ENCODE measurements around the gene TSPYL2.

The TSPYL2 gene

DNA sequence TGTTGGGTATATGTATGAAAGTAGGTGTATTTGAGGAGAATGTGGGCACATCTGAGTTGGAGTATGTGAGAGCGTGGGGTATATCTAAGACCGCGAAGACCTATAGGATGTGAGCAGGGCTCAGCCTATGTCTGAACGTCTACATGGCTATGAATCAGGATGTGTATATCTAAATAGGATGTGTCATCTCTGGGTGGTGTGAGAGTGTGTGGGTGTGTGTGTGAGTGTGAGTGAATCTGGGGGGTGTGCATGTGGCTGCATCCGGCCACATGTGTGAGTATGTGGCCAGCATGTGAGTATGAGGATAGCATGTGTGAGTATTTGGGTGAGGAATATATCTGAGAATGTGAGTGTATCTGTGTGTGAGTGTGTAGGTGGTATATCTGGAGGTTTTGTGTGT lies 25.9 kb upstream of the TSPYL2 start:
- H3K27me3 ChIP-seq (ENCODE audit: insufficient read depth, low read length), result no peaks in the 10 kb centered on the region
- no peak for TF ChIP-seq EZH2 (IDR thresholded peaks at IDR 0.05; ENCODE audit: borderline replicate concordance, low read length)
- TF ChIP-seq, protein P1, sequence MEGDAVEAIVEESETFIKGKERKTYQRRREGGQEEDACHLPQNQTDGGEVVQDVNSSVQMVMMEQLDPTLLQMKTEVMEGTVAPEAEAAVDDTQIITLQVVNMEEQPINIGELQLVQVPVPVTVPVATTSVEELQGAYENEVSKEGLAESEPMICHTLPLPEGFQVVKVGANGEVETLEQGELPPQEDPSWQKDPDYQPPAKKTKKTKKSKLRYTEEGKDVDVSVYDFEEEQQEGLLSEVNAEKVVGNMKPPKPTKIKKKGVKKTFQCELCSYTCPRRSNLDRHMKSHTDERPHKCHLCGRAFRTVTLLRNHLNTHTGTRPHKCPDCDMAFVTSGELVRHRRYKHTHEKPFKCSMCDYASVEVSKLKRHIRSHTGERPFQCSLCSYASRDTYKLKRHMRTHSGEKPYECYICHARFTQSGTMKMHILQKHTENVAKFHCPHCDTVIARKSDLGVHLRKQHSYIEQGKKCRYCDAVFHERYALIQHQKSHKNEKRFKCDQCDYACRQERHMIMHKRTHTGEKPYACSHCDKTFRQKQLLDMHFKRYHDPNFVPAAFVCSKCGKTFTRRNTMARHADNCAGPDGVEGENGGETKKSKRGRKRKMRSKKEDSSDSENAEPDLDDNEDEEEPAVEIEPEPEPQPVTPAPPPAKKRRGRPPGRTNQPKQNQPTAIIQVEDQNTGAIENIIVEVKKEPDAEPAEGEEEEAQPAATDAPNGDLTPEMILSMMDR (IDR thresholded peaks at IDR 0.05; ENCODE audit: low read length), result no peak

DNA sequence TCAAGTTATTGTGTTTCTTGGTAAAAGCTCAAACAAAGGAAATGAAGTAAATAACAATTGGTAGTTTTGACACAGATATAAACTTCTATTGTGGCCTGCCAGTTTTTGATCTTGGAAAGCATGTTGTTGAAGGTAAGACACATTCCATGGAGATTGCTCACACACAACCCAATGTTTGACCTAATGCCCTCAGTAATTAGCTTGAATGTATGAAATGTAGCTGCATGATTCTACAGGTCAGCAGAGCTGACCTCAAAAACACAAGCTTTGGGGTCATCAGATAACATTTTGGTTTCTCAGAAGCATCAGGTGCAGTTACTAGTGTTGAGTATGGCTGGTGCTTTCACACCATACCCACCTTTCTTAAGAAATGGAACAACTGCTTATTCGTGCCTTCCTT lies 17.1 kb upstream of the TSPYL2 start:
- Histone ChIP-seq H3K9me2 (ENCODE audit: low read depth, low read length) (no peaks in the 10 kb centered on the region), H2AFZ (ENCODE audit: low read length) (no peak overlapping the region), H4K20me1 (ENCODE audit: insufficient read depth, low read length) (no peaks in the 10 kb centered on the region), H3K27ac (ENCODE audit: low read depth, low read length, poor library complexity, severe bottlenecking) (no peak overlapping the region), H3K27me3 (ENCODE audit: insufficient read depth, low read length) (no peaks in the 10 kb centered on the region), H3K36me3 (ENCODE audit: insufficient read depth, low read length) (no peaks in the 10 kb centered on the region), H3K9ac (ENCODE audit: low read length) (no peak overlapping the region), H3F3A (ENCODE audit: insufficient read depth, low read length) (no peaks in the 10 kb centered on the region), H3K9me3 (ENCODE audit: low read length) (no peaks in the 10 kb centered on the region), H3K4me3 (ENCODE audit: low read depth, low read length, poor library complexity, severe bottlenecking) (no peak overlapping the region), H3K4me1 (ENCODE audit: insufficient read depth, low read length, severe bottlenecking) (no peaks in the 10 kb centered on the region), H3K79me2 (ENCODE audit: insufficient read depth, low read length) (no peaks in the 10 kb centered on the region), H3K4me2 (ENCODE audit: low read length) (no peak overlapping the region)
- TF ChIP-seq, protein P1 (IDR thresholded peaks at IDR 0.05; ENCODE audit: low read length), result no peak

More for the DNA sequence above, 25.9 kb upstream of the TSPYL2 start:
- Histone ChIP-seq H3K4me2 (ENCODE audit: low read length) (no peak overlapping the region), H3K9ac (ENCODE audit: low read length) (no peak overlapping the region), H2AFZ (ENCODE audit: low read length) (no peak overlapping the region), H3K36me3 (ENCODE audit: insufficient read depth, low read length) (no peaks in the 10 kb centered on the region), H3K9me2 (ENCODE audit: low read depth, low read length) (no peaks in the 10 kb centered on the region), H3K9me3 (ENCODE audit: low read length) (no peaks in the 10 kb centered on the region), H3K4me1 (ENCODE audit: insufficient read depth, low read length, severe bottlenecking) (no peaks in the 10 kb centered on the region), H3F3A (ENCODE audit: insufficient read depth, low read length) (no peaks in the 10 kb centered on the region), H4K20me1 (ENCODE audit: insufficient read depth, low read length) (no peaks in the 10 kb centered on the region), H3K27ac (ENCODE audit: low read depth, low read length, poor library complexity, severe bottlenecking) (no peak overlapping the region), H3K4me3 (ENCODE audit: low read depth, low read length, poor library complexity, severe bottlenecking) (no peak overlapping the region), H3K79me2 (ENCODE audit: insufficient read depth, low read length) (no peaks in the 10 kb centered on the region)

DNA sequence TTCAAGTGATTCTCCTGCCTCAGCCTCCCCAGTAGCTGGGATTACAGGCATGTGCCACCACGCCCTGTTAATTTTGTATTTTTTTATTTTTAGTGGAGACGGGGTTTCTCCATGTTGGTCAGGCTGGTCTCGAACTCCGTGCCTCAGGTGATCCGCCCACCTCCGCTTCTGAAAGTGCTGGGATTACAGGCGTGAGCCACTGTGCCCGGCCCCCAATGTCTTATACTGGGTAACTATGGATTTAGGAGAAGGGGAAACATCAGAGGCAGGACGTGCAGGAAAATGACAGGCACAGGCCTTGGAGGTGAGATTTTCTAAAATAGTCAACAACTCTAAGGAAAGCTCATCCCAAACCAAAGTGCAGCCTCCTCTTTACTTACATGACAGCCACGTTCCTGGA lies 11.1 kb upstream of the TSPYL2 start:
- Histone ChIP-seq H3K4me2 (ENCODE audit: low read length) (peak overlapping the region; percentile 58), H2AFZ (ENCODE audit: low read length) (no peak overlapping the region)

More for the DNA sequence above, 11.1 kb upstream of the TSPYL2 start:
- Histone ChIP-seq H3K9me2 (ENCODE audit: low read depth, low read length) (no peaks in the 10 kb centered on the region), H3K9me3 (ENCODE audit: low read length) (no peaks in the 10 kb centered on the region), H4K20me1 (ENCODE audit: insufficient read depth, low read length) (no peaks in the 10 kb centered on the region), H3K79me2 (ENCODE audit: insufficient read depth, low read length) (no peaks in the 10 kb centered on the region), H3K4me1 (ENCODE audit: insufficient read depth, low read length, severe bottlenecking) (peaks cover 27% of the 10 kb centered on the region), H3K27ac (ENCODE audit: low read depth, low read length, poor library complexity, severe bottlenecking) (peak overlapping the region; percentile 100), H3K9ac (ENCODE audit: low read length) (peak overlapping the region; percentile 82; the same call in 1 of the 2 replicates), H3F3A (ENCODE audit: insufficient read depth, low read length) (peaks cover 7% of the 10 kb centered on the region; the same call in 1 of the 2 replicates), H3K27me3 (ENCODE audit: insufficient read depth, low read length) (no peaks in the 10 kb centered on the region), H3K4me3 (ENCODE audit: low read depth, low read length, poor library complexity, severe bottlenecking) (peak overlapping the region; percentile 52), H3K36me3 (ENCODE audit: insufficient read depth, low read length) (no peaks in the 10 kb centered on the region)
- TF ChIP-seq EZH2 (IDR thresholded peaks at IDR 0.05; ENCODE audit: borderline replicate concordance, low read length), result no peak
- TF ChIP-seq, protein P1 (IDR thresholded peaks at IDR 0.05; ENCODE audit: low read length), result no peak
